Measurements from ENCODE around the gene TBC1D21.
"Not testable (repeated sequence)": the region's sequence is repeated elsewhere in the genome, so short reads cannot be mapped to it uniquely, and the experiment has no call there.

The TBC1D21 gene

DNA sequence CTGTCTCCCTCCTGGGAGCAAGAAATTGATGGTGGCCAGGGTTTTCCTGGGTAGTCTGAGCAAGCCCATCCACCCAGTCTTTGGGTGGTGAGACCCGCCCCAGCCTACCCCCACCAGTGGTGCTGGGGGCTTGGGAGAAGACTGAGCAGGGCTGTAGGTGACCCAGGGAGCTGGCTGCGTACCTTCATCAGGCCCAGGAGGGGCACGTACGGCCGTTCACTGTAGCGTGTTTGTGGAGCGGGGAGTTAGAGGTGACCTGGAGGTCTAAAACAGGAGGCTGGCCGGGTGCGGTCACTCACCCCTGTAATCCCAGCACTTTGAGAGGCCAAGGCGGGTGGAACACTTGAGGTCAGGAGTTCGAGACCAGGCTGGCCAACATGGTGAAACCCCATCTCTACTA lies 64.4 kb downstream of the TBC1D21 start:
- no peak for ATAC-seq
- TF ChIP-seq ZNF8 (CRISPR knock-in tag; IDR thresholded peaks at IDR 0.05) (no peak), ESRRG (CRISPR knock-in tag; IDR thresholded peaks at IDR 0.05) (no peak), TOX (CRISPR knock-in tag; IDR thresholded peaks at IDR 0.05; ENCODE audit: borderline replicate concordance) (no peak), ISL1 (CRISPR knock-in tag; IDR thresholded peaks at IDR 0.05) (no peak), ZNF565 (CRISPR knock-in tag; conservative IDR thresholded peaks at IDR 0.05; ENCODE audit: low read depth) (no peak), ZFP3 (CRISPR knock-in tag; IDR thresholded peaks at IDR 0.05) (no peak)

DNA sequence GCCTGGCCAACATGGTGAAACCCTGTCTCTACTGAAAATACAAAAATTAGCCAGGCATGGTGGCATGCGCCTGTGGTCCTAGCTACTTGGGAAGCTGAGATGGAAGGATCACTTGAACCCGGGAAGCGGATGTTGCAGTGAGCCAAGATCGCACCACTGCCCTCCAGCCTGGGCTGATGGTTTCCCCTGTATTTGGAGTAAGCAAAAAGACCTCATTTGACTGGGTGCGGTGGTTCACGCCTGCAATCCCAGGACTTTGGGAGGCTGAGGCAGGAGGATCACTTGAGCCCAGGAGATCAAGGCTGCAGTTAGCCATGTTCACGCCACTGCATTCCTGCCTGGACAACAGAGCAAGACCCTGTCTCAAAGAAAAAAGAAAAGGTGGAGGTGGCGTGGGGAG lies 65.2 kb downstream of the TBC1D21 start:
- ATAC-seq, result not testable (repeated sequence)

Data from SK-N-SH treated with all-trans-retinoic acid at 6 μM for 48 hours (cell line).